ENCODE results near the gene SFXN4.

DNA sequence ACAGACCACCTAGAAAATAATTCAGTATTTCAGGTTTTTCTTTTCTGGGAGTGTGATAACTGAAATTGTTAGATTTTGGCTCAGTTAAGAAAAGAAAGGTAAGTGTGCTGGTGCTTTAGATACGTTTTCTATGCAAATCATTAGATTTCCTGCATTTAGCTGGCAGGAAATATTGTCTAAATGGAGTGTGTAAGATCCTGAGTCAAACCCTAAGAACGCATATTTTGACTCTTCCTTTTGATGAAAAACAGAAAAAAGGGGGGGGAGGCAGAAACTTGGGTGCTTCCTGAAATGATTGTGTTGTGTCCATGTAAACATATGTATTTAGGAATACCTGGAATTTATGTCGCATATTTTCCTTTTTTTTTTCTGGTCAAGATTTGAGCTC, 43.0 kb upstream of the SFXN4 start:
- TF ChIP-seq EZH2 (IDR thresholded peaks at IDR 0.05; ENCODE audit: insufficient read depth, poor library complexity, severe bottlenecking) (no peak), EZH2phosphoT487 (IDR thresholded peaks at IDR 0.05; ENCODE audit: insufficient read depth, low read depth) (no peak)
